HEK293T (cell line): ENCODE results near the gene MARCHF9.
"Not testable (repeated sequence)": the region's sequence is repeated elsewhere in the genome, so short reads cannot be mapped to it uniquely, and the experiment has no call there.

Source experiments
- CTCF ChIA-PET: fragments of 350-600 bp; formaldehyde crosslinking; extraction: SDS; loops from one replicate; lab custom pipeline; 2021; ENCODE audit warnings: antibody characterized with exemption, inconsistent platforms; lab: Yijun Ruan, JAX
- POLR2A ChIA-PET: fragments of 350-600 bp; formaldehyde crosslinking; extraction: SDS; loops from one replicate; lab custom pipeline; 2020; ENCODE audit warnings: antibody characterized with exemption, inconsistent platforms; lab: Yijun Ruan, JAX
- DNase-seq: peaks from one replicate; pipeline ENCODE4 v3.0.0; 2012; ENCODE audit warnings: mixed read lengths; ENCODE audit errors: extremely low spot score
- ARNT ChIP-seq: fragments of 450-650 bp; IDR thresholded peaks from 2 replicates; pipeline ENCODE4 v1.6.1; 2017; ENCODE audit warnings: mild to moderate bottlenecking
- BHLHE40 ChIP-seq: fragments of 450-650 bp; IDR thresholded peaks from 2 replicates; pipeline ENCODE4 v1.6.1; 2016; ENCODE audit warnings: mild to moderate bottlenecking, moderate library complexity, borderline replicate concordance
- CTBP1 ChIP-seq: fragments of 450-650 bp; IDR thresholded peaks from 2 replicates; pipeline ENCODE4 v1.6.1; 2016; ENCODE audit warnings: borderline replicate concordance
- ELF4 ChIP-seq: fragments of 450-650 bp; IDR thresholded peaks from 2 replicates; pipeline ENCODE4 v1.6.1; 2017; ENCODE audit warnings: antibody characterized with exemption
- FOXA1 ChIP-seq: fragments of 450-650 bp; IDR thresholded peaks from 2 replicates; pipeline ENCODE4 v1.6.1; 2016; ENCODE audit warnings: mild to moderate bottlenecking
- FOXK2 ChIP-seq: fragments of 450-650 bp; IDR thresholded peaks from 2 replicates; pipeline ENCODE4 v1.6.1; 2016; ENCODE audit warnings: mild to moderate bottlenecking
- FOXM1 ChIP-seq: fragments of 450-650 bp; IDR thresholded peaks from 2 replicates; pipeline ENCODE4 v1.6.1; 2017; ENCODE audit warnings: mild to moderate bottlenecking, borderline replicate concordance
- HDGF ChIP-seq: fragments of 450-650 bp; IDR thresholded peaks from 2 replicates; pipeline ENCODE4 v1.6.1; 2017; ENCODE audit warnings: antibody characterized with exemption, borderline replicate concordance
- L3MBTL2 ChIP-seq: fragments of 450-650 bp; conservative IDR thresholded peaks from 2 replicates; pipeline ENCODE4 v1.6.1; 2016; ENCODE audit warnings: mild to moderate bottlenecking
- LEF1 ChIP-seq: fragments of 450-650 bp; IDR thresholded peaks from 2 replicates; pipeline ENCODE4 v1.6.1; 2017; ENCODE audit warnings: mild to moderate bottlenecking, borderline replicate concordance
- NFRKB ChIP-seq: fragments of 450-650 bp; IDR thresholded peaks from 2 replicates; pipeline ENCODE4 v1.6.1; 2016; ENCODE audit warnings: mild to moderate bottlenecking, moderate library complexity
- PKNOX1 ChIP-seq: fragments of 450-650 bp; IDR thresholded peaks from 2 replicates; pipeline ENCODE4 v1.6.1; 2016
- SP1 ChIP-seq: fragments of 450-650 bp; IDR thresholded peaks from 2 replicates; pipeline ENCODE4 v1.6.1; 2017
- SUZ12 ChIP-seq: fragments of 450-650 bp; IDR thresholded peaks from 2 replicates; pipeline ENCODE4 v1.6.1; 2016; ENCODE audit warnings: mild to moderate bottlenecking
- TARDBP ChIP-seq: fragments of 450-650 bp; IDR thresholded peaks from 2 replicates; pipeline ENCODE4 v1.6.1; 2016
- ZNF384 ChIP-seq: fragments of 450-650 bp; IDR thresholded peaks from 2 replicates; pipeline ENCODE4 v1.6.1; 2016

MARCHF9 gene

GRCh38 chr12:57772429-57773322 lies 17.8 kb downstream of the MARCHF9 start, which contains the start of gene EEF1AKMT3:
Gene EEF1AKMT3, plus strand, starts transcription at chr12:57772614. Its CDS starts 111 bp downstream, at chr12:57772725.
- POLR2A ChIA-PET: interaction anchor here (0.7 to 1.8 kb wide), 22 partner anchors 9 to 168 kb away, joined by 3 to 28 read pairs (median 5); partner anchors contain the start of genes ATP23, CDK4, CTDSP2 and MARCHF9
- CTCF ChIA-PET: interaction anchor here (0.6 to 1.2 kb wide), 5 partner anchors 9 to 225 kb away, joined by 3 to 7 read pairs (median 4); partner anchors contain the start of genes DCTN2 and TSFM
- TF ChIP-seq L3MBTL2: peak; percentile 60
- TF ChIP-seq BHLHE40: no peak
- DNase-seq: peak; percentile 67

GRCh38 chr12:57774634-57775033 lies 19.7 kb downstream of the MARCHF9 start:
- POLR2A ChIA-PET: interaction anchor here (1.5 kb wide), 1 partner anchor 9 kb away, joined by 3 read pairs; no protein-coding TSS in a partner anchor
- DNase-seq, CTCF ChIA-PET: not testable (repeated sequence)

- TF ChIP-seq SUZ12 (no peak), FOXM1 (no peak), BHLHE40 (no peak), ELF4 (no peak), PKNOX1 (no peak), FOXA1 (no peak)
- ChIA-PET CTCF (no interaction called here), POLR2A (interaction anchor here (1.5 kb wide), 1 partner anchor 8 kb away, joined by 3 read pairs; no protein-coding TSS in a partner anchor)
- no peak for DNase-seq
These were observed 20.1 kb downstream of the MARCHF9 start for GRCh38 chr12:57775044-57775443.

DNA sequence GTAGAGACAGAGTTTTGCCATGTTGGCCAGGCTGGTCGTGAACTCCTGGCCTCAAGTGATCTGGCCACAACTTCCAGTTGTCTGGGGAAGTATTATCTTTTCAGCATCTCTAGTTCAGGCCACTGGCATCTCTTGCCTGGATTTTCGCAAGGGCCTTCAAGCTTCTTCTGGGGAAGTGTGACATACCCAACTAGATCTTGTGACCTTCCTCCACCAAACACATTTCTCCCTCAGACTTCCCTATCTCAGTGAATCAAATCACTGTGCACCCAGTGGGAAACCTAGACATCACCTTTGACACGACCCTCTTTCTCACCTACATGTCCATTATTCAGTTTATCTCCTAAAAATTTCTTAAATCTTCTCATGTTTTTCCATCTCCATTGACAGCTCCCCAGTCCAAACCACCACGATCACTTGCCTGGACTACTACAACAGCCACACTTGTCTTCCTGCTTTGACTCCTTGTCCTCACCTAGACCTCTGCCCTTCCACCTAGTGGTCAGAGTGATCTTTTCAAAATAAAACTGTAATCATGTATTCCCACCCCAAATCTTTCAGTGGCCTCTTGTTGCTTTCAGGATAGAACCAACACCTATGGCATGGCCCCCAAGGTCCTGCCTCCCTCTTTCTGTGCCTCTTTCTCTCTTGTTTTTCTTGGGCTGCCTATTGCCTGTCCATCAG lies 20.8 kb downstream of the MARCHF9 start:
- TF ChIP-seq SUZ12: no peak
- no peak for TF ChIP-seq CTBP1
- TF ChIP-seq NFRKB: no peak
- no peak for TF ChIP-seq FOXK2
- TF ChIP-seq LEF1: no peak
- TF ChIP-seq SP1: no peak
- TF ChIP-seq ZNF384: no peak
- TF ChIP-seq PKNOX1: no peak
- no peak for TF ChIP-seq L3MBTL2
- TF ChIP-seq BHLHE40: no peak
- TF ChIP-seq FOXM1: no peak
- no peak for TF ChIP-seq ELF4
- no peak for TF ChIP-seq FOXA1
- TF ChIP-seq ARNT: no peak
- TF ChIP-seq HDGF: no peak
- TF ChIP-seq TARDBP: no peak
- ChIA-PET POLR2A (interaction anchor here (1.5 kb wide), 1 partner anchor 8 kb away, joined by 3 read pairs; no protein-coding TSS in a partner anchor), CTCF (no interaction called here)
- DNase-seq: no peak

- POLR2A ChIA-PET: no interaction called here
These were observed 21.3 kb downstream of the MARCHF9 start for GRCh38 chr12:57776247-57776587.

DNA sequence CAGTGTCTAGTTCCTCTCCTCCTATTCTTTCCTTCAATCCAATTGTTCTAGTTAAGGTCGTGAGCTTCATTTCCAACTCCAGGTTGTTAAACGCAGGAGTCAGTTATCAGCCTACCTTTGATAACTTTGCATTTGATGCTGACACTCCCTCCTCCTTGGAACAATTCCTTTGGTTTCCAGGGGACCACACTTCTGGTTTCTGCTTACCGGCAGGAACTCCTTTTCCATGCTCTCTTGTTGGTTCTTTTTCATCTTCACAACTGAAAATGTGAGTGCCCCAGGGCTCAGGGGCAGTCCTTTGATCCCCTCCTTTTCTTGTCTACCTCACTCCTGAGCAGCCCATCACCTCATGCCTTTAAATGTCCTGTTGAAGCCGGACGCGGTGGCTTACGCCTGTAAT lies 22.5 kb downstream of the MARCHF9 start:
- TF ChIP-seq PKNOX1 (no peak), SP1 (no peak), NFRKB (no peak), ARNT (no peak), TARDBP (no peak), HDGF (no peak), L3MBTL2 (no peak), ZNF384 (no peak), BHLHE40 (no peak), CTBP1 (no peak), LEF1 (no peak), ELF4 (no peak), FOXM1 (no peak), FOXK2 (no peak), FOXA1 (no peak), SUZ12 (no peak)
- POLR2A ChIA-PET: no interaction called here

More at GRCh38 chr12:57776247-57776587, 21.3 kb downstream of the MARCHF9 start:
- no peak for DNase-seq
- TF ChIP-seq TARDBP (no peak), HDGF (no peak), L3MBTL2 (no peak), ZNF384 (no peak), LEF1 (no peak), ELF4 (no peak), SUZ12 (no peak), FOXM1 (no peak)
- CTCF ChIA-PET: no interaction called here

More for the DNA sequence above, 22.5 kb downstream of the MARCHF9 start:
- CTCF ChIA-PET: interaction anchor here (1.1 kb wide), 1 partner anchor 18 kb away, joined by 3 read pairs; no protein-coding TSS in a partner anchor
- no peak for DNase-seq
